Ascending aorta (tissue), 2 donors: ENCODE results near the gene CNNM3. TPM values are rescaled to one million over a fixed set of nuclear protein-coding genes. Genes with fewer than 3 reads are reported as not detected.
"Not testable (repeated sequence)": the region's sequence is repeated elsewhere in the genome, so short reads cannot be mapped to it uniquely, and the experiment has no call there.

ENCODE experiments used
- DNase-seq, 2 donors: peaks; one replicate each; pipeline ENCODE4 v3.0.0-alpha.2; 2019; ENCODE audit warnings: low spot score in 2 of 2
- H3K27ac ChIP-seq, 2 donors: fragments of 200-600 bp; sonication (generic); one replicate each; pipeline ENCODE4 v1.5.1; 2016 to 2017; ENCODE audit warnings: mild to moderate bottlenecking in 1 of 2
- H3K27me3 ChIP-seq: fragments of 200-600 bp; sonication (generic); one replicate; pipeline ENCODE4 v1.5.1; 2017
- H3K36me3 ChIP-seq, 2 donors: fragments of 200-600 bp; sonication (generic); one replicate each; pipeline ENCODE4 v1.5.1; 2016
- H3K4me1 ChIP-seq, 2 donors: fragments of 200-600 bp; sonication (generic); one replicate each; pipeline ENCODE4 v1.5.1; 2016 to 2017; ENCODE audit warnings: mild to moderate bottlenecking in 1 of 2
- H3K4me3 ChIP-seq, 2 donors: fragments of 200-600 bp; sonication (generic); one replicate each; pipeline ENCODE4 v1.5.1; 2016 to 2017; ENCODE audit warnings: mild to moderate bottlenecking in 1 of 2
- H3K9me3 ChIP-seq, 2 donors: fragments of 200-600 bp; sonication (generic); one replicate each; pipeline ENCODE4 v1.5.1; 2016
- CTCF ChIP-seq, 3 experiments: fragments of 200-600 bp in 2 of 3; fragments of 450-650 bp in 1 of 3; sonication (generic) in 2 of 3; IDR thresholded peaks; one replicate each; pipeline ENCODE4 v1.5.1; 2016 to 2019; ENCODE audit warnings: antibody characterized with exemption in 3 of 3, mild to moderate bottlenecking in 1 of 3, moderate library complexity in 1 of 3
- intact Hi-C: fragments of 100-400 bp; cut with DNase I; formaldehyde crosslinking; loops from one replicate; pipeline ENCODE4 v1.15.1; 2023
- total RNA-seq: library from RNA; depleted of rRNA; stranded (reverse); fragments of >200 nt; gene quantifications from one replicate; pipeline ENCODE4 v1.1.0, GENCODE V29; 2016

The CNNM3 gene
- total RNA-seq, 1 donor from 2014 or later: 24.5 TPM

GRCh38 chr2:96801786-96802595 is 14.1 kb upstream of the CNNM3 start:
- Histone ChIP-seq H3K9me3 (no peaks in the 10 kb centered on the region), H3K4me1 (peaks cover 0 to 4% of the 10 kb centered on the region in 2 donors), H3K27ac (no peak overlapping the region), H3K36me3 (peaks cover 20 to 34% of the 10 kb centered on the region in 2 donors), H3K4me3 (no peak overlapping the region), H3K27me3 (no peaks in the 10 kb centered on the region)
- DNase-seq: no peak
- intact Hi-C loops: loop anchor here (5.0 kb wide), 2 partner anchors 40 to 65 kb away; partner anchors contain the start of gene CNNM4
- no peak for TF ChIP-seq CTCF (IDR thresholded peaks at IDR 0.05)

- intact Hi-C loops: loop anchor here (5.0 kb wide), 2 partner anchors 40 to 65 kb away; partner anchors contain the start of gene CNNM4
- no peaks in the 10 kb centered on the region for H3K27me3 ChIP-seq
- no peak overlapping the region for H3K4me3 ChIP-seq
- DNase-seq: no peak
- no peak overlapping the region for H3K27ac ChIP-seq
- H3K9me3 ChIP-seq: no peaks in the 10 kb centered on the region
- H3K4me1 ChIP-seq: peaks cover 0 to 4% of the 10 kb centered on the region in 2 donors
- no peak for TF ChIP-seq CTCF (IDR thresholded peaks at IDR 0.05)
- H3K36me3 ChIP-seq: peaks cover 20 to 26% of the 10 kb centered on the region in 2 donors
These were observed 13.3 kb upstream of the CNNM3 start for GRCh38 chr2:96802721-96803120.

GRCh38 chr2:96804986-96805385 is 11.1 kb upstream of the CNNM3 start:
- intact Hi-C loops: loop anchor here (5.0 kb wide), 2 partner anchors 43 to 68 kb away; partner anchors contain the start of gene CNNM4
- Histone ChIP-seq H3K27me3 (no peaks in the 10 kb centered on the region), H3K36me3 (peaks cover 14 to 25% of the 10 kb centered on the region in 2 donors), H3K27ac (no peak overlapping the region), H3K4me1 (peaks cover 0 to 4% of the 10 kb centered on the region in 2 donors), H3K4me3 (no peak overlapping the region), H3K9me3 (no peaks in the 10 kb centered on the region)
- DNase-seq: no peak
- TF ChIP-seq CTCF (IDR thresholded peaks at IDR 0.05): no peak

- intact Hi-C loops, H3K4me3 ChIP-seq, H3K4me1 ChIP-seq, H3K9me3 ChIP-seq, H3K27ac ChIP-seq, H3K27me3 ChIP-seq, DNase-seq: not testable (repeated sequence)
- peaks cover 10 to 33% of the 10 kb centered on the region in 2 donors for H3K36me3 ChIP-seq
These were observed 10.1 kb upstream of the CNNM3 start for GRCh38 chr2:96805946-96806345.

- Histone ChIP-seq H3K4me3 (no peak overlapping the region), H3K36me3 (peaks cover 10 to 32% of the 10 kb centered on the region in 2 donors), H3K27ac (no peak overlapping the region), H3K4me1 (no peaks in the 10 kb centered on the region), H3K27me3 (no peaks in the 10 kb centered on the region), H3K9me3 (no peaks in the 10 kb centered on the region)
- TF ChIP-seq CTCF (IDR thresholded peaks at IDR 0.05): no peak
- no peak for DNase-seq
- intact Hi-C loops: no loop called here
These were observed 9.5 kb upstream of the CNNM3 start for GRCh38 chr2:96806468-96807126.

GRCh38 chr2:96807127-96807471 is 9.0 kb upstream of the CNNM3 start:
- H3K36me3 ChIP-seq: peaks cover 10 to 27% of the 10 kb centered on the region in 2 donors

More at GRCh38 chr2:96807127-96807471, 9.0 kb upstream of the CNNM3 start:
- Histone ChIP-seq H3K27ac (no peak overlapping the region), H3K4me1 (peaks cover 0 to 1% of the 10 kb centered on the region in 2 donors), H3K27me3 (no peaks in the 10 kb centered on the region), H3K9me3 (no peaks in the 10 kb centered on the region), H3K4me3 (no peak overlapping the region)
- no peak for TF ChIP-seq CTCF (IDR thresholded peaks at IDR 0.05)
- intact Hi-C loops: no loop called here
- no peak for DNase-seq
